Activated CD4-positive, CD25-positive, alpha-beta regulatory T cell treated with anti-CD3 and anti-CD28 coated beads, Interleukin-2, amount 50 U/mL, for 24 hours (primary cell): Measurements from ENCODE around the gene ZNF211.

Source experiments
- ATAC-seq, 2 donors: fragments of 150-1000 bp; cut with Tn5 transposase; one replicate each; pipeline ENCODE4 v1.10.0; 2021; ENCODE audit warnings: mild to moderate bottlenecking in 1 of 2, moderate library complexity in 1 of 2

The ZNF211 gene

GRCh38 chr19:57656346-57656745 is 23.4 kb downstream of the ZNF211 start:
- no peak for ATAC-seq

- no peak for ATAC-seq
Measured at GRCh38 chr19:57664269-57665127, 31.5 kb downstream of the ZNF211 start.

GRCh38 chr19:57665261-57665806 is 32.4 kb downstream of the ZNF211 start:
- no peak for ATAC-seq

GRCh38 chr19:57667228-57667627 is 34.3 kb downstream of the ZNF211 start:
- ATAC-seq, result no peak

- no peak for ATAC-seq
Measured at GRCh38 chr19:57668635-57669034, 35.7 kb downstream of the ZNF211 start, which contains the start of gene ZSCAN4. ZSCAN4 (plus strand) TSS chr19:57668935; CDS start chr19:57676146, 7,211 bp downstream.

GRCh38 chr19:57671124-57671895 is 38.3 kb downstream of the ZNF211 start:
- no peak for ATAC-seq

GRCh38 chr19:57672466-57672865 is 39.5 kb downstream of the ZNF211 start:
- ATAC-seq, result no peak

GRCh38 chr19:57675881-57676280 is 42.9 kb downstream of the ZNF211 start:
- no peak for ATAC-seq

GRCh38 chr19:57682226-57682766 is 49.3 kb downstream of the ZNF211 start:
- no peak for ATAC-seq

GRCh38 chr19:57686727-57687126 is 53.8 kb downstream of the ZNF211 start:
- ATAC-seq, result no peak

- no peak for ATAC-seq
Measured at GRCh38 chr19:57687363-57688010, 54.5 kb downstream of the ZNF211 start.

- ATAC-seq, result no peak
Measured at GRCh38 chr19:57688011-57688763, 55.2 kb downstream of the ZNF211 start.

GRCh38 chr19:57689750-57690149 is 56.8 kb downstream of the ZNF211 start:
- ATAC-seq, result no peak
